Measurements from ENCODE around the gene TMEM163. TPM values are rescaled to one million over a fixed set of nuclear protein-coding genes. Genes with fewer than 3 reads are reported as not detected.

TMEM163 gene
- polyA plus RNA-seq, 1 donor, result 0.39 TPM

- DNase-seq, result no peak
Measured at GRCh38 chr2:134642938-134643337, 75.9 kb downstream of the TMEM163 start.

GRCh38 chr2:134640494-134640893 is 78.3 kb downstream of the TMEM163 start:
- no peak overlapping the region for H3K4me3 ChIP-seq (ENCODE audit: low read length)
- no peaks in the 10 kb centered on the region for H3K9me3 ChIP-seq (ENCODE audit: control insufficient read depth, low read depth, low read length)
- WGBS (ENCODE audit: insufficient coverage, low lambda C conversion rate), result no CpG with 5 or more reads among the region's 4 CpGs
- no peaks in the 10 kb centered on the region for H3K4me1 ChIP-seq (ENCODE audit: control insufficient read depth, insufficient read depth, low read length)
- no peak overlapping the region for H3K27ac ChIP-seq (ENCODE audit: low read length)
- DNase-seq, result no peak
- H3K36me3 ChIP-seq (ENCODE audit: control insufficient read depth, insufficient read depth, low read length), result no peaks in the 10 kb centered on the region
- peaks cover 4% of the 10 kb centered on the region for H3K27me3 ChIP-seq (ENCODE audit: control insufficient read depth, insufficient read depth, low read length)

More at GRCh38 chr2:134642938-134643337, 75.9 kb downstream of the TMEM163 start:
- H3K27me3 ChIP-seq (ENCODE audit: control insufficient read depth, insufficient read depth, low read length), result no peaks in the 10 kb centered on the region
- H3K36me3 ChIP-seq (ENCODE audit: control insufficient read depth, insufficient read depth, low read length), result no peaks in the 10 kb centered on the region
- H3K4me1 ChIP-seq (ENCODE audit: control insufficient read depth, insufficient read depth, low read length), result no peaks in the 10 kb centered on the region
- no peak overlapping the region for H3K4me3 ChIP-seq (ENCODE audit: low read length)
- no peak overlapping the region for H3K27ac ChIP-seq (ENCODE audit: low read length)
- no peaks in the 10 kb centered on the region for H3K9me3 ChIP-seq (ENCODE audit: control insufficient read depth, low read depth, low read length)
- WGBS (ENCODE audit: insufficient coverage, low lambda C conversion rate), result 80% methylated on average over 1 of the region's 1 CpG

- no peak for DNase-seq
- H3K4me1 ChIP-seq (ENCODE audit: control insufficient read depth, insufficient read depth, low read length), result no peaks in the 10 kb centered on the region
- no peak overlapping the region for H3K27ac ChIP-seq (ENCODE audit: low read length)
- H3K4me3 ChIP-seq (ENCODE audit: low read length), result no peak overlapping the region
- H3K36me3 ChIP-seq (ENCODE audit: control insufficient read depth, insufficient read depth, low read length), result no peaks in the 10 kb centered on the region
- H3K27me3 ChIP-seq (ENCODE audit: control insufficient read depth, insufficient read depth, low read length), result peaks cover 4% of the 10 kb centered on the region
- WGBS (ENCODE audit: insufficient coverage, low lambda C conversion rate), result 63% methylated on average over 2 of the region's 2 CpGs
- H3K9me3 ChIP-seq (ENCODE audit: control insufficient read depth, low read depth, low read length), result no peaks in the 10 kb centered on the region
Measured at GRCh38 chr2:134639265-134639664, 79.5 kb downstream of the TMEM163 start.

- Histone ChIP-seq H3K27ac (ENCODE audit: low read length) (no peak overlapping the region), H3K9me3 (ENCODE audit: control insufficient read depth, low read depth, low read length) (no peaks in the 10 kb centered on the region), H3K36me3 (ENCODE audit: control insufficient read depth, insufficient read depth, low read length) (no peaks in the 10 kb centered on the region), H3K27me3 (ENCODE audit: control insufficient read depth, insufficient read depth, low read length) (peaks cover 4% of the 10 kb centered on the region), H3K4me3 (ENCODE audit: low read length) (no peak overlapping the region), H3K4me1 (ENCODE audit: control insufficient read depth, insufficient read depth, low read length) (no peaks in the 10 kb centered on the region)
- no CpG with 5 or more reads among the region's 1 CpG for WGBS (ENCODE audit: insufficient coverage, low lambda C conversion rate)
- DNase-seq, result no peak
Measured at GRCh38 chr2:134636714-134637113, 82.1 kb downstream of the TMEM163 start.

- no peak for DNase-seq
- Histone ChIP-seq H3K27me3 (ENCODE audit: control insufficient read depth, insufficient read depth, low read length) (peaks cover 4% of the 10 kb centered on the region), H3K27ac (ENCODE audit: low read length) (no peak overlapping the region), H3K9me3 (ENCODE audit: control insufficient read depth, low read depth, low read length) (no peaks in the 10 kb centered on the region), H3K36me3 (ENCODE audit: control insufficient read depth, insufficient read depth, low read length) (no peaks in the 10 kb centered on the region), H3K4me1 (ENCODE audit: control insufficient read depth, insufficient read depth, low read length) (no peaks in the 10 kb centered on the region), H3K4me3 (ENCODE audit: low read length) (no peak overlapping the region)
- WGBS (ENCODE audit: insufficient coverage, low lambda C conversion rate), result no CpG with 5 or more reads among the region's 2 CpGs
Measured at GRCh38 chr2:134634054-134634753, 84.6 kb downstream of the TMEM163 start.

GRCh38 chr2:134630504-134631159 is 88.2 kb downstream of the TMEM163 start:
- Histone ChIP-seq H3K27ac (ENCODE audit: low read length) (no peak overlapping the region), H3K9me3 (ENCODE audit: control insufficient read depth, low read depth, low read length) (no peaks in the 10 kb centered on the region), H3K27me3 (ENCODE audit: control insufficient read depth, insufficient read depth, low read length) (peaks cover 1% of the 10 kb centered on the region), H3K36me3 (ENCODE audit: control insufficient read depth, insufficient read depth, low read length) (no peaks in the 10 kb centered on the region), H3K4me3 (ENCODE audit: low read length) (no peak overlapping the region), H3K4me1 (ENCODE audit: control insufficient read depth, insufficient read depth, low read length) (no peaks in the 10 kb centered on the region)
- 100% methylated on average over 1 of the region's 3 CpGs for WGBS (ENCODE audit: insufficient coverage, low lambda C conversion rate)
- DNase-seq, result no peak

- Histone ChIP-seq H3K4me3 (ENCODE audit: low read length) (no peak overlapping the region), H3K4me1 (ENCODE audit: control insufficient read depth, insufficient read depth, low read length) (no peaks in the 10 kb centered on the region), H3K27ac (ENCODE audit: low read length) (no peak overlapping the region), H3K9me3 (ENCODE audit: control insufficient read depth, low read depth, low read length) (no peaks in the 10 kb centered on the region), H3K36me3 (ENCODE audit: control insufficient read depth, insufficient read depth, low read length) (no peaks in the 10 kb centered on the region), H3K27me3 (ENCODE audit: control insufficient read depth, insufficient read depth, low read length) (no peaks in the 10 kb centered on the region)
- no peak for DNase-seq
- WGBS (ENCODE audit: insufficient coverage, low lambda C conversion rate), result no CpG with 5 or more reads among the region's 3 CpGs
Measured at GRCh38 chr2:134628453-134628852, 90.3 kb downstream of the TMEM163 start.

GRCh38 chr2:134626781-134627180 is 92.0 kb downstream of the TMEM163 start:
- Histone ChIP-seq H3K9me3 (ENCODE audit: control insufficient read depth, low read depth, low read length) (no peaks in the 10 kb centered on the region), H3K4me1 (ENCODE audit: control insufficient read depth, insufficient read depth, low read length) (no peaks in the 10 kb centered on the region), H3K4me3 (ENCODE audit: low read length) (no peak overlapping the region), H3K36me3 (ENCODE audit: control insufficient read depth, insufficient read depth, low read length) (no peaks in the 10 kb centered on the region), H3K27ac (ENCODE audit: low read length) (no peak overlapping the region), H3K27me3 (ENCODE audit: control insufficient read depth, insufficient read depth, low read length) (no peaks in the 10 kb centered on the region)
- DNase-seq, result no peak
- WGBS (ENCODE audit: insufficient coverage, low lambda C conversion rate), result no CpG with 5 or more reads among the region's 4 CpGs

- Histone ChIP-seq H3K9me3 (ENCODE audit: control insufficient read depth, low read depth, low read length) (no peaks in the 10 kb centered on the region), H3K27ac (ENCODE audit: low read length) (no peak overlapping the region), H3K4me1 (ENCODE audit: control insufficient read depth, insufficient read depth, low read length) (no peaks in the 10 kb centered on the region), H3K36me3 (ENCODE audit: control insufficient read depth, insufficient read depth, low read length) (no peaks in the 10 kb centered on the region), H3K4me3 (ENCODE audit: low read length) (no peak overlapping the region), H3K27me3 (ENCODE audit: control insufficient read depth, insufficient read depth, low read length) (no peaks in the 10 kb centered on the region)
- no peak for DNase-seq
- 100% methylated on average over 4 of the region's 4 CpGs for WGBS (ENCODE audit: insufficient coverage, low lambda C conversion rate)
Measured at GRCh38 chr2:134625311-134625710, 93.5 kb downstream of the TMEM163 start.

- DNase-seq, result no peak
- Histone ChIP-seq H3K27ac (ENCODE audit: low read length) (no peak overlapping the region), H3K9me3 (ENCODE audit: control insufficient read depth, low read depth, low read length) (no peaks in the 10 kb centered on the region), H3K36me3 (ENCODE audit: control insufficient read depth, insufficient read depth, low read length) (no peaks in the 10 kb centered on the region), H3K27me3 (ENCODE audit: control insufficient read depth, insufficient read depth, low read length) (no peaks in the 10 kb centered on the region), H3K4me3 (ENCODE audit: low read length) (no peak overlapping the region), H3K4me1 (ENCODE audit: control insufficient read depth, insufficient read depth, low read length) (no peaks in the 10 kb centered on the region)
- WGBS (ENCODE audit: insufficient coverage, low lambda C conversion rate), result 100% methylated on average over 1 of the region's 3 CpGs
Measured at GRCh38 chr2:134623796-134624195, 95.0 kb downstream of the TMEM163 start.

- Histone ChIP-seq H3K27ac (ENCODE audit: low read length) (no peak overlapping the region), H3K4me1 (ENCODE audit: control insufficient read depth, insufficient read depth, low read length) (no peaks in the 10 kb centered on the region), H3K9me3 (ENCODE audit: control insufficient read depth, low read depth, low read length) (no peaks in the 10 kb centered on the region), H3K4me3 (ENCODE audit: low read length) (no peak overlapping the region), H3K36me3 (ENCODE audit: control insufficient read depth, insufficient read depth, low read length) (no peaks in the 10 kb centered on the region), H3K27me3 (ENCODE audit: control insufficient read depth, insufficient read depth, low read length) (no peaks in the 10 kb centered on the region)
- 100% methylated on average over 1 of the region's 3 CpGs for WGBS (ENCODE audit: insufficient coverage, low lambda C conversion rate)
- no peak for DNase-seq
Measured at GRCh38 chr2:134623046-134623445, 95.8 kb downstream of the TMEM163 start.
